Measurements from ENCODE around the gene ARRB1. TPM values are rescaled to one million over a fixed set of nuclear protein-coding genes. Genes with fewer than 3 reads are reported as not detected.
A peak's percentile ranks its signal among the peaks of the same experiment; 100 is the strongest.

ARRB1 gene
- total and polyA plus RNA-seq, 10 donors = 11.6 to 139 (median 78.1) TPM

DNA sequence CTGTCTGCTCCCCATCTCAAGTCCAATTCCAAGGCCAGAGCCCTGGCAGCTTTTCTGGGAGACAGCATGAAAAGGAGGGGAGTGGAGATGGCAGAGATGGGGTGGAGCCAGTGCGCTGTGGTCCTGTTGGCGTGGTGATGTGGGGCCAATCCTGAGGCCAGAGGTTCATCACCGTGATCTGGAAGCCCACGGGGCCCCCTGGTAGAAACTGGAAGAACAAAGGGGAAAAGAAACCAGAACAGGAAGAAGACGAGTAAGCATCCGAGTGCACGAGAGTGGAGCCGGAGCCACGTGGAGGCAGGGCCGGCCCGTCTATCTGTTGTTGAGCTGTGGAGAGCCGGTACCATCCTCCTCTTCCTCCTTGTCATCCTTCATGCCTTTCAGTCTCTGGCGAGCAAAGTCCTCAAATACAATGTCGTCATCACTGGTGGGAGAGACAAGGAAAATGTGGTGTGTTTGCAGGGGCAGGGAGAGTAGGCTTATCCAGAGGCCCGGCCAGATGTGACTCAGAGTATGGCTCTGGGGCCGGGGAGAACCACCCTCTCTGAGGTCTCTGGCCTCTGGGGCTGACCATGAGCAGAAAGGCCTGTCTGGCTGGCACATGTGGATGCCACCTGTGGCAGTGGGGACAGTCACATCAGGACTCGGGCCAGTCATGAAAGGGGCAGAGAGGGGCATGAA is 85.5 kb downstream of the ARRB1 start:
- Histone ChIP-seq H3K27me3 (replicated peaks in 1 of 7) (no peaks in the 10 kb centered on the region), H3K27ac (peak overlapping the region in 2 of 8 donors; percentile 42 to 75), H3K4me1 (peaks cover 19 to 78% (median 48%) of the 10 kb centered on the region in 6 donors), H3K4me3 (no peak overlapping the region), H3K36me3 (peaks cover 0 to 65% (median 16%) of the 10 kb centered on the region in 6 donors), H3K9me3 (no peaks in the 10 kb centered on the region)
- intact Hi-C loops (cut with DNase I; ENCODE audit: low total_unique reads) = no loop called here
- DNase-seq = peak; percentile 69
- 56 to 81% (median 67%) methylated on average over 17 of the region's 17 CpGs for WGBS, 5 donors
- peak in 2 of 3 donors; percentile 15 to 43 for TF ChIP-seq POLR2AphosphoS5 (IDR thresholded peaks at IDR 0.05)
- TF ChIP-seq, protein P1, sequence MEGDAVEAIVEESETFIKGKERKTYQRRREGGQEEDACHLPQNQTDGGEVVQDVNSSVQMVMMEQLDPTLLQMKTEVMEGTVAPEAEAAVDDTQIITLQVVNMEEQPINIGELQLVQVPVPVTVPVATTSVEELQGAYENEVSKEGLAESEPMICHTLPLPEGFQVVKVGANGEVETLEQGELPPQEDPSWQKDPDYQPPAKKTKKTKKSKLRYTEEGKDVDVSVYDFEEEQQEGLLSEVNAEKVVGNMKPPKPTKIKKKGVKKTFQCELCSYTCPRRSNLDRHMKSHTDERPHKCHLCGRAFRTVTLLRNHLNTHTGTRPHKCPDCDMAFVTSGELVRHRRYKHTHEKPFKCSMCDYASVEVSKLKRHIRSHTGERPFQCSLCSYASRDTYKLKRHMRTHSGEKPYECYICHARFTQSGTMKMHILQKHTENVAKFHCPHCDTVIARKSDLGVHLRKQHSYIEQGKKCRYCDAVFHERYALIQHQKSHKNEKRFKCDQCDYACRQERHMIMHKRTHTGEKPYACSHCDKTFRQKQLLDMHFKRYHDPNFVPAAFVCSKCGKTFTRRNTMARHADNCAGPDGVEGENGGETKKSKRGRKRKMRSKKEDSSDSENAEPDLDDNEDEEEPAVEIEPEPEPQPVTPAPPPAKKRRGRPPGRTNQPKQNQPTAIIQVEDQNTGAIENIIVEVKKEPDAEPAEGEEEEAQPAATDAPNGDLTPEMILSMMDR (IDR thresholded peaks at IDR 0.05 in 8 of 11, conservative IDR thresholded peaks at IDR 0.05 in 3 of 11) = no peak
- TF ChIP-seq POLR2A (IDR thresholded peaks at IDR 0.05) = no peak

DNA sequence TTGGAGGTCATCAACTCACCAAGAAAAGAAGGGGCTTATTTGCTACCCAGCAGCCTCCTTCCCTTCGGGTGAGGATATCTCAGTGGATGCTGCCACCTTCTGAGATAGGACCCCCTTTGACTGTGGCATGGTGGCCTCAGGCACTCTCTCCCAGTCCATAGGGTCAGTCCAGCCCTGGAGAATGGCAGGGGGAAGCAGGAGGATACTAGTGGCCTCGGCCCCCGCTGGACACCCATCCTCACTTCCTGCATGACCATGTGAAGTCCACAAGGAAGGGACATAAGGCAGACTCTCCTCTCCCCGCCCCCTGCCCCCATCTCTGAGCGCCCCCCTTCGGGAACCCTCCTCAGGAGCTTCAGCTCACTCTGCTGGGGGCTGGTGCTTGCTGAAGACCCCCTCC is 86.5 kb downstream of the ARRB1 start:
- Histone ChIP-seq H3K4me3 (peak overlapping the region in 1 of 8 donors; percentile 50), H3K9me3 (no peaks in the 10 kb centered on the region), H3K4me1 (peaks cover 19 to 78% (median 49%) of the 10 kb centered on the region in 6 donors), H3K27ac (peak overlapping the region in 4 of 8 donors; percentile 48 to 84 (median 78)), H3K27me3 (replicated peaks in 1 of 7) (no peaks in the 10 kb centered on the region), H3K36me3 (peaks cover 0 to 55% (median 16%) of the 10 kb centered on the region in 6 donors)
- DNase-seq = peak; percentile 73
- WGBS, 5 donors = 82 to 91% (median 85%) methylated on average over 3 to 6 of the region's 6 CpGs
- intact Hi-C loops (cut with DNase I; ENCODE audit: low total_unique reads) = no loop called here
- TF ChIP-seq POLR2A (IDR thresholded peaks at IDR 0.05) (no peak), POLR2AphosphoS5 (IDR thresholded peaks at IDR 0.05) (no peak)
- TF ChIP-seq, protein P1 (IDR thresholded peaks at IDR 0.05 in 8 of 11, conservative IDR thresholded peaks at IDR 0.05 in 3 of 11) = no peak

DNA sequence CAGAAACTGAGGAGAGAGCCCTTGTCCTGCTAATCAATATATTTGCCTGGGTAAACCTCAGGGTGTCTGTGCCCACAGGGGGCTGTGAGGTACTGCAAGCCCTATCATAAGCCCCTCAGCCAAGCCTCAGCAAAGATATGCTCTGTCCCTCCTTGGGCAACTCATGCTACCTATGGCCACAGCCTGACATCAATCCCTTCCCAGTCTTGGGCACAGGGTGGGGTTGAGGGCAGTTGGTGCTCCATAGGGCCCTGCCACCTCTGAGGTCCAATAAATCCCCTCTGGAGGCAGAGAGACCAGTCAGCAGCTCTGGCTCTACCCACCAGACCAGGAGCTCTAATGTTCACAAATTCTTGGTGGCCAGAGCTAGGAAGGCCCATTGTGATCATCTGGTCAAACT is 87.1 kb downstream of the ARRB1 start:
- TF ChIP-seq POLR2AphosphoS5 (IDR thresholded peaks at IDR 0.05) = no peak
- TF ChIP-seq, protein P1 (IDR thresholded peaks at IDR 0.05 in 8 of 11, conservative IDR thresholded peaks at IDR 0.05 in 3 of 11) = no peak
- no peak for TF ChIP-seq POLR2A (IDR thresholded peaks at IDR 0.05)
- intact Hi-C loops (cut with DNase I; ENCODE audit: low total_unique reads) = no loop called here
- Histone ChIP-seq H3K9me3 (no peaks in the 10 kb centered on the region), H3K36me3 (peaks cover 0 to 48% (median 15%) of the 10 kb centered on the region in 6 donors), H3K27me3 (replicated peaks in 1 of 7) (no peaks in the 10 kb centered on the region), H3K4me1 (peaks cover 19 to 81% (median 49%) of the 10 kb centered on the region in 6 donors), H3K27ac (peak overlapping the region in 7 of 8 donors; percentile 48 to 84 (median 67)), H3K4me3 (peak overlapping the region in 1 of 8 donors; percentile 50)
- DNase-seq = peak; percentile 52

DNA sequence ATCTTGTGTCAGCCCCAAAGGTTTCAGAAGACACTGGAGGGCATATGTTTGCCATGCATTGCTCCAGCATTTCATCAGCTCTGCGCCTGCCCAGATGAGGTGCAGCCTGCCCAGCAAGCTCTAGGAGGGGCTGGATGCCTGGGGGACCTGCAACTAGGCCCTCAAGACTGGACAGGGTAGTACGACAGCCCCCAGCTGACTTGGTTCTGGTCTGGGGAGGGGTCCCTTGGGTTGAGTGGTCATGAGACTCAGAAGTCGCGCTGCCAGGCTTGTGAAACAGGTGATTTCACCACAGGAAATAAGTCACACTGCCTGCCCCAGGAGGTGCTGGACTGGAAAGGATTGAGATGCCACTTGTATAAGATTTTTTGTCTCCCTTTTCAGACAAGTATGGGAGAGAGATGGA is 87.5 kb downstream of the ARRB1 start:
- no peaks in the 10 kb centered on the region for H3K27me3 ChIP-seq (replicated peaks in 1 of 7)
- WGBS, 5 donors = 21 to 50% (median 37%) methylated on average over 4 of the region's 4 CpGs
- DNase-seq = peak; percentile 85
- intact Hi-C loops (cut with DNase I; ENCODE audit: low total_unique reads) = no loop called here
- peak in 2 of 3 donors; percentile 32 to 53 for TF ChIP-seq POLR2AphosphoS5 (IDR thresholded peaks at IDR 0.05)
- TF ChIP-seq, protein P1 (IDR thresholded peaks at IDR 0.05 in 8 of 11, conservative IDR thresholded peaks at IDR 0.05 in 3 of 11) = no peak
- peaks cover 19 to 81% (median 49%) of the 10 kb centered on the region in 6 donors for H3K4me1 ChIP-seq
- H3K9me3 ChIP-seq = no peaks in the 10 kb centered on the region
- H3K4me3 ChIP-seq = peak overlapping the region in 1 of 8 donors; percentile 50
- peaks cover 0 to 44% (median 14%) of the 10 kb centered on the region in 6 donors for H3K36me3 ChIP-seq
- H3K27ac ChIP-seq = peak overlapping the region in 7 of 8 donors; percentile 48 to 84 (median 67)

All from spleen (tissue), 11 donors.